SK-N-SH (cell line): ENCODE results near the gene SYT1. TPM values are rescaled to one million over a fixed set of nuclear protein-coding genes. Genes with fewer than 3 reads are reported as not detected.

Source experiments
- CTCF ChIA-PET: fragments of 300-600, 350-600 bp; formaldehyde crosslinking; extraction: SDS; loops from one replicate; lab custom pipeline; 2021; lab: Yijun Ruan, JAX
- POLR2A ChIA-PET: fragments of 350-600 bp; sonication (Branson Sonifier 250); formaldehyde crosslinking; extraction: SDS; loops from one replicate; lab custom pipeline; 2020; ENCODE audit warnings: antibody characterized with exemption, inconsistent platforms; lab: Yijun Ruan, JAX
- DNase-seq: peaks from one replicate; pipeline ENCODE4 v3.0.0; 2012
- H2AFZ ChIP-seq: fragments of 200-600 bp; sonication (generic); 2 replicates; pipeline ENCODE4 v1.8.1; 2016; ENCODE audit warnings: antibody characterized with exemption, mild to moderate bottlenecking, low read depth
- H3F3A ChIP-seq: fragments of 200-600 bp; sonication (generic); replicated peaks from 2 replicates; pipeline ENCODE3; 2016; ENCODE audit warnings: antibody characterized with exemption, mild to moderate bottlenecking; ENCODE audit not compliant: insufficient read depth
- H3K27ac ChIP-seq, 2 experiments: fragments of 200-500 bp in 1 of 2; fragments of 200-600 bp in 1 of 2; sonication (Bioruptor generic) in 1 of 2; sonication (generic), shearing (Covaris generic) in 1 of 2; 2 replicates each; pipeline versions ENCODE4 v1.5.1 to v1.6.1; 2014 to 2016; ENCODE audit warnings: low read depth in 2 of 2, inconsistent platforms in 1 of 2, low read length in 1 of 2, mild to moderate bottlenecking in 1 of 2, mixed read lengths in 1 of 2
- H3K27me3 ChIP-seq: fragments of 200-600 bp; sonication (generic), shearing (Covaris generic); 2 replicates; pipeline ENCODE4 v1.6.1; 2016; ENCODE audit warnings: mixed run types; ENCODE audit not compliant: insufficient read depth
- H3K36me3 ChIP-seq, 2 experiments: fragments of 200-500 bp in 1 of 2; fragments of 200-600 bp in 1 of 2; sonication (Bioruptor generic) in 1 of 2; sonication (generic) in 1 of 2; replicated peaks in 1 of 2; 2 replicates each; pipeline versions ENCODE3 to v1.5.1; 2014 to 2016; ENCODE audit warnings: low read length in 1 of 2, mild to moderate bottlenecking in 1 of 2; ENCODE audit not compliant: insufficient read depth in 2 of 2, control insufficient read depth in 1 of 2
- H3K4me1 ChIP-seq, 2 experiments: fragments of 200-500 bp in 1 of 2; fragments of 200-600 bp in 1 of 2; sonication (Bioruptor generic) in 1 of 2; sonication (generic), shearing (Covaris generic) in 1 of 2; 2 replicates each; pipeline versions ENCODE4 v1.5.1 to v1.6.1; 2014 to 2016; ENCODE audit warnings: low read depth in 1 of 2, low read length in 1 of 2, mixed run types in 1 of 2; ENCODE audit not compliant: insufficient read depth in 2 of 2, control insufficient read depth in 1 of 2
- H3K4me2 ChIP-seq: fragments of 200-600 bp; sonication (generic), shearing (Covaris generic); 2 replicates; pipeline ENCODE4 v1.6.1; 2017; ENCODE audit warnings: mixed run types
- H3K4me3 ChIP-seq, 2 experiments: fragments of 200-500 bp in 1 of 2; fragments of 200-600 bp in 1 of 2; sonication (Bioruptor generic) in 1 of 2; sonication (generic), shearing (Covaris generic) in 1 of 2; 2 replicates each; pipeline versions ENCODE4 v1.5.1 to v1.8.1; 2014 to 2016; ENCODE audit warnings: low read depth in 2 of 2, inconsistent platforms in 1 of 2, low read length in 1 of 2, mild to moderate bottlenecking in 1 of 2, mixed read lengths in 1 of 2, moderate library complexity in 1 of 2
- H3K79me2 ChIP-seq: fragments of 200-600 bp; sonication (generic); 2 replicates; pipeline ENCODE4 v1.8.1; 2017; ENCODE audit warnings: mild to moderate bottlenecking; ENCODE audit not compliant: insufficient read depth
- H3K9ac ChIP-seq: fragments of 200-600 bp; sonication (generic); 2 replicates; pipeline ENCODE4 v1.6.1; 2017; ENCODE audit warnings: mixed run types
- H3K9me2 ChIP-seq: fragments of 200-600 bp; sonication (generic); 2 replicates; pipeline ENCODE4 v1.6.1; 2017; ENCODE audit warnings: mixed run types
- H3K9me3 ChIP-seq: fragments of 200-600 bp; sonication (generic); 2 replicates; pipeline ENCODE4 v1.6.1; 2017; ENCODE audit warnings: mixed run types, mild to moderate bottlenecking, moderate library complexity
- H4K20me1 ChIP-seq: fragments of 200-600 bp; sonication (generic); 2 replicates; pipeline ENCODE4 v1.6.1; 2017; ENCODE audit warnings: mild to moderate bottlenecking, mixed run types; ENCODE audit not compliant: insufficient read depth
- CHD2 ChIP-seq: fragments of 150-350 bp; IDR thresholded peaks from 2 replicates; pipeline ENCODE4 v1.6.1; 2018; ENCODE audit warnings: low read length; ENCODE audit not compliant: partially characterized antibody
- ELF1 ChIP-seq: IDR thresholded peaks from 2 replicates; pipeline ENCODE4 v1.4.0; 2012
- EP300 ChIP-seq, 2 experiments: IDR thresholded peaks; 2 replicates each; pipeline versions ENCODE4 v1.4.0 to v1.6.1; 2012; ENCODE audit warnings: borderline replicate concordance in 1 of 2, low read depth in 1 of 2, low read length in 1 of 2
- EZH2phosphoT487 ChIP-seq: fragments of 200-600 bp; sonication (generic); IDR thresholded peaks from 2 replicates; pipeline ENCODE4 v1.6.1; 2017; ENCODE audit warnings: low read depth, mixed run types, mild to moderate bottlenecking, antibody characterized with exemption, moderate library complexity, borderline replicate concordance
- FOSL2 ChIP-seq: IDR thresholded peaks from 2 replicates; pipeline ENCODE4 v1.4.0; 2012; ENCODE audit warnings: low read depth, mild to moderate bottlenecking, moderate library complexity, borderline replicate concordance
- JUND ChIP-seq: IDR thresholded peaks from 2 replicates; pipeline ENCODE4 v1.4.0; 2012
- NFIC ChIP-seq: IDR thresholded peaks from 2 replicates; pipeline ENCODE4 v1.4.0; 2012; ENCODE audit warnings: borderline replicate concordance
- NRF1 ChIP-seq: IDR thresholded peaks from 2 replicates; pipeline ENCODE4 v1.6.1; 2012; ENCODE audit warnings: low read depth, mild to moderate bottlenecking, low read length
- POLR2AphosphoS5 ChIP-seq: IDR thresholded peaks from 2 replicates; pipeline ENCODE4 v1.6.1; 2012; ENCODE audit warnings: low read depth, low read length
- RCOR1 ChIP-seq: fragments of 150-350 bp; IDR thresholded peaks from 2 replicates; pipeline ENCODE4 v1.6.1; 2017; ENCODE audit warnings: antibody characterized with exemption, low read length
- RXRA ChIP-seq: IDR thresholded peaks from 2 replicates; pipeline ENCODE4 v1.4.0; 2012; ENCODE audit warnings: low read depth, mild to moderate bottlenecking, borderline replicate concordance
- SMC3 ChIP-seq: IDR thresholded peaks from 2 replicates; pipeline ENCODE4 v1.6.1; 2012; ENCODE audit warnings: low read depth, low read length, improper control_type of control experiment
- WGBS: methylation state at CpG from one replicate; pipeline ENCODE4 v1.1.6; 2017; ENCODE audit warnings: low lambda C conversion rate; 5-methylcytosine and 5-hydroxymethylcytosine counted together
- polyA plus RNA-seq, 3 experiments: library from polyadenylated mRNA; depleted of rRNA; stranded (reverse); fragments of >200 nt; gene quantifications; 2 replicates each; pipeline ENCODE4 v1.2.3, GENCODE V29; 2012
- TF ChIP-seq, protein P1 (sequence below): IDR thresholded peaks from 2 replicates; pipeline ENCODE4 v1.6.1; 2012; ENCODE audit warnings: mild to moderate bottlenecking, low read depth, low read length, moderate library complexity
- TF ChIP-seq, protein P2 (sequence below): IDR thresholded peaks from 2 replicates; pipeline ENCODE4; 2012
- TF ChIP-seq, protein P3 (sequence below): fragments of 150-350 bp; IDR thresholded peaks from 2 replicates; pipeline ENCODE4 v1.6.1; 2016; ENCODE audit warnings: mild to moderate bottlenecking, low read depth, low read length
- TF ChIP-seq, protein P4 (sequence below): fragments of 200-600 bp; sonication (generic); IDR thresholded peaks from 2 replicates; pipeline ENCODE4 v1.6.1; 2017; ENCODE audit warnings: antibody characterized with exemption, mild to moderate bottlenecking, moderate library complexity

The SYT1 gene
- polyA plus RNA-seq, 1 of the 3 experiments (the other 2 are of a cell fraction), result 12.7 TPM

DNA sequence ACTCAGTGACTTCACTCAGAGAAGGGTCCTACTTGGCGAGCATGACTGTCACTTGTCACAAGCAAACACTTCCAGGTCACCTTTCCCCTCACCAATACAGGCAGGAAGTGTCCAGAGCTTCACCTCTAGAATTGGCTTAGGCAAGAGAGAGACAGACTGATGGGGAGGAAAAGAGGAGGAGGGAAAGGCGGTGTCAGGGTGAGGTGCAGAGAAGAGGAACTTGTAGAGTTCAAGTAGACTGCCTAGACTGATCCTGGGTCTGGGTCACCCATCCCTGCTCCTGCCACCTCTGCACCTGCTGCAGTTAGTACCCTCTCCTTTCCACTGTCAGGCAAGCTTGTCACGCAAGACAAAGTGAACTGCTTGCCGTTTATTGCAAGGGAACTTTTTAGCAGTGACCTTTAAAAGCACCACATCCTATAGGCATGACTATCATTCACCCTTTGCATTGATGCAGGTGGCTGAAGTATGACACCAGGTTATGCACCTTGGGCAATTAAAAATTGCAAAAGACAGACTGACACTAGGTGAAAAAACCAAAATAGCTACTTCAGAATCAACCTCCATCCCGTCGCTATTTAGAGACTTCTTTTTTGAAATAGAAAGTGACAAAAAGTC lies 292.4 kb downstream of the SYT1 start (continued):
- TF ChIP-seq, protein P1, sequence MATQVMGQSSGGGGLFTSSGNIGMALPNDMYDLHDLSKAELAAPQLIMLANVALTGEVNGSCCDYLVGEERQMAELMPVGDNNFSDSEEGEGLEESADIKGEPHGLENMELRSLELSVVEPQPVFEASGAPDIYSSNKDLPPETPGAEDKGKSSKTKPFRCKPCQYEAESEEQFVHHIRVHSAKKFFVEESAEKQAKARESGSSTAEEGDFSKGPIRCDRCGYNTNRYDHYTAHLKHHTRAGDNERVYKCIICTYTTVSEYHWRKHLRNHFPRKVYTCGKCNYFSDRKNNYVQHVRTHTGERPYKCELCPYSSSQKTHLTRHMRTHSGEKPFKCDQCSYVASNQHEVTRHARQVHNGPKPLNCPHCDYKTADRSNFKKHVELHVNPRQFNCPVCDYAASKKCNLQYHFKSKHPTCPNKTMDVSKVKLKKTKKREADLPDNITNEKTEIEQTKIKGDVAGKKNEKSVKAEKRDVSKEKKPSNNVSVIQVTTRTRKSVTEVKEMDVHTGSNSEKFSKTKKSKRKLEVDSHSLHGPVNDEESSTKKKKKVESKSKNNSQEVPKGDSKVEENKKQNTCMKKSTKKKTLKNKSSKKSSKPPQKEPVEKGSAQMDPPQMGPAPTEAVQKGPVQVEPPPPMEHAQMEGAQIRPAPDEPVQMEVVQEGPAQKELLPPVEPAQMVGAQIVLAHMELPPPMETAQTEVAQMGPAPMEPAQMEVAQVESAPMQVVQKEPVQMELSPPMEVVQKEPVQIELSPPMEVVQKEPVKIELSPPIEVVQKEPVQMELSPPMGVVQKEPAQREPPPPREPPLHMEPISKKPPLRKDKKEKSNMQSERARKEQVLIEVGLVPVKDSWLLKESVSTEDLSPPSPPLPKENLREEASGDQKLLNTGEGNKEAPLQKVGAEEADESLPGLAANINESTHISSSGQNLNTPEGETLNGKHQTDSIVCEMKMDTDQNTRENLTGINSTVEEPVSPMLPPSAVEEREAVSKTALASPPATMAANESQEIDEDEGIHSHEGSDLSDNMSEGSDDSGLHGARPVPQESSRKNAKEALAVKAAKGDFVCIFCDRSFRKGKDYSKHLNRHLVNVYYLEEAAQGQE, result no peak
- TF ChIP-seq EP300 (IDR thresholded peaks at IDR 0.05; ENCODE audit: borderline replicate concordance in 1 of 2, low read depth in 1 of 2, low read length in 1 of 2), result no peak
- TF ChIP-seq, all 33 proteins: peak for 0

DNA sequence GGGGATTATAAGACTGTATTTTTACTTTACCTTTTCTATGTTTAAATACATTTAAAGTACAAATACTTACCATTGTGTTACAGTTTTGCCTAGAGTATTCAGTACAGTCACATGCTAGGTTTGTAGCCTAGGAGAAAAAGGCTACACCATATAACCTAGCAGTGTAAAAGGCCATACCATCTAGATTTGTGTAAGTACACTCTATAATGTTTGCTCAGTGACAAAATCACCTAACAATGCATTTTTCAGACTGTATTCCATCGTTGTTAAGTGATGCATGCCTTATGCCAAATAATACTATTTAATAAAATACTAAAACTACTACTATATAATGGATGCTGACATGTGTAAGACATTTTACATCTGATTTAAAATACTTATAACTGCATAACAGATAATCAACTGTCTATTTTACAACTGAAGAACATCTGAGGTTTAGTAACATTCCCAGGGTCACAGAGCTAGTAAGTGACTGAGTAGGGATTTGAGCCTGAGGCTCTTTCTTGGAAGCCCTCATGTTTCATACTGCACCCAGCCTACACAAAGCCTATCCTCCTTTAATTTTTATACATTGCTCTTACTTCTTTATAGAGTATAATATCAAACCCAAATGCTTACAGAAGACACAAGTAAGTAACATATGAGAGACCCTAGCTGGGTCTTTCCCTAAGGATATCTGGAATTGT lies 296.8 kb downstream of the SYT1 start:
- ChIA-PET CTCF (interaction anchor here (0.7 to 1.2 kb wide), 2 partner anchors 9 to 13 kb away, joined by 4 read pairs; no protein-coding TSS in a partner anchor), POLR2A (no interaction called here)
- Histone ChIP-seq H2AFZ (no peak overlapping the region), H4K20me1 (peaks cover 6% of the 10 kb centered on the region; the same call in 1 of the 2 replicates), H3K4me1 (no peaks in the 10 kb centered on the region; a peak in 1 of 4 replicates), H3K9me2 (no peaks in the 10 kb centered on the region), H3K27ac (no peak overlapping the region), H3K9ac (no peak overlapping the region), H3K9me3 (no peaks in the 10 kb centered on the region), H3K36me3 (no peaks in the 10 kb centered on the region), H3K4me3 (no peak overlapping the region), H3K4me2 (no peak overlapping the region), H3K79me2 (no peaks in the 10 kb centered on the region), H3F3A (no peaks in the 10 kb centered on the region), H3K27me3 (no peaks in the 10 kb centered on the region)
- TF ChIP-seq ELF1, result no peak
- TF ChIP-seq EP300 (IDR thresholded peaks at IDR 0.05; ENCODE audit: borderline replicate concordance in 1 of 2, low read depth in 1 of 2, low read length in 1 of 2), result no peak
- TF ChIP-seq JUND, result no peak
- TF ChIP-seq SMC3, result no peak
- no peak for DNase-seq
- 64% methylated on average over 1 of the region's 1 CpG for WGBS

DNA sequence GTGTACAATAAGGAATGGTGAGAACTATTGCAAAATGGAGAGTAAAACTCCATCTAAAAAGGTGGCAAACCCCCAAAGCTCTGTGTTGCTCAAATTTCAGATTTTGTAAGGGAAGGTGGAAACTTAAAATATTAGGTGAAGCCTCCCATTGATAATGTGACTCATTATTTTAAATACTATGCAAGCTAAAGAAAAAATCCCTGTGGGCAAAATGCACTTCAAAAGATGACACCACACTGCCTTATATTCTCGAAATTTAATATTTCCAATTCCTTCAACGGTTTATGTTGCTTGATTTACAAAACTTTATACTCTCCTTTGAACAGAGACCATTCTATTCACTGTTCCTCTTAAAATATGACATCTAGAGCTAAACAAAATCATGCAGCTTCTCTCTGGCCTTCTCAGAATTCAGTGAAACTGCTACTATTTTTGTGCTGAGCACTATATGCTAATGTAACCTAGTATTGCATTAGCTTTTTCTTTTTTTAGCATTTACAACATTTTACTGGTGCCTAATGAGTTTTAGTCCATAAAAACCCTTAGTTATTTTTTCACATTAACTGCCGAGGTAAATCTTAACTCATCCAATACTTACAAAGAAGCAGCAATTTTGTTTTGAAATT lies 297.7 kb downstream of the SYT1 start:
- Histone ChIP-seq H3K9me3 (no peaks in the 10 kb centered on the region), H3K9me2 (no peaks in the 10 kb centered on the region), H4K20me1 (peaks cover 6% of the 10 kb centered on the region; the same call in 1 of the 2 replicates), H3K9ac (no peak overlapping the region), H2AFZ (no peak overlapping the region), H3K4me1 (no peaks in the 10 kb centered on the region), H3K79me2 (no peaks in the 10 kb centered on the region), H3K27ac (no peak overlapping the region), H3K4me2 (no peak overlapping the region), H3K36me3 (no peaks in the 10 kb centered on the region), H3K4me3 (no peak overlapping the region), H3K27me3 (no peaks in the 10 kb centered on the region), H3F3A (no peaks in the 10 kb centered on the region)
- POLR2A ChIA-PET, result no interaction called here
- CTCF ChIA-PET, result interaction anchor here (0.7 to 1.2 kb wide), 2 partner anchors 10 to 12 kb away, joined by 4 read pairs; no protein-coding TSS in a partner anchor
- 80% methylated on average over 3 of the region's 3 CpGs for WGBS
- no peak for DNase-seq
- TF ChIP-seq, protein P2, sequence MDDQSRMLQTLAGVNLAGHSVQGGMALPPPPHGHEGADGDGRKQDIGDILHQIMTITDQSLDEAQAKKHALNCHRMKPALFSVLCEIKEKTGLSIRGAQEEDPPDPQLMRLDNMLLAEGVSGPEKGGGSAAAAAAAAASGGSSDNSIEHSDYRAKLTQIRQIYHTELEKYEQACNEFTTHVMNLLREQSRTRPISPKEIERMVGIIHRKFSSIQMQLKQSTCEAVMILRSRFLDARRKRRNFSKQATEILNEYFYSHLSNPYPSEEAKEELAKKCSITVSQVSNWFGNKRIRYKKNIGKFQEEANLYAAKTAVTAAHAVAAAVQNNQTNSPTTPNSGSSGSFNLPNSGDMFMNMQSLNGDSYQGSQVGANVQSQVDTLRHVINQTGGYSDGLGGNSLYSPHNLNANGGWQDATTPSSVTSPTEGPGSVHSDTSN, result no peak
- TF ChIP-seq, protein P3, sequence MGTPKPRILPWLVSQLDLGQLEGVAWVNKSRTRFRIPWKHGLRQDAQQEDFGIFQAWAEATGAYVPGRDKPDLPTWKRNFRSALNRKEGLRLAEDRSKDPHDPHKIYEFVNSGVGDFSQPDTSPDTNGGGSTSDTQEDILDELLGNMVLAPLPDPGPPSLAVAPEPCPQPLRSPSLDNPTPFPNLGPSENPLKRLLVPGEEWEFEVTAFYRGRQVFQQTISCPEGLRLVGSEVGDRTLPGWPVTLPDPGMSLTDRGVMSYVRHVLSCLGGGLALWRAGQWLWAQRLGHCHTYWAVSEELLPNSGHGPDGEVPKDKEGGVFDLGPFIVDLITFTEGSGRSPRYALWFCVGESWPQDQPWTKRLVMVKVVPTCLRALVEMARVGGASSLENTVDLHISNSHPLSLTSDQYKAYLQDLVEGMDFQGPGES, result no peak
- TF ChIP-seq NRF1, result no peak
- TF ChIP-seq POLR2AphosphoS5, result no peak
- TF ChIP-seq, protein P4, sequence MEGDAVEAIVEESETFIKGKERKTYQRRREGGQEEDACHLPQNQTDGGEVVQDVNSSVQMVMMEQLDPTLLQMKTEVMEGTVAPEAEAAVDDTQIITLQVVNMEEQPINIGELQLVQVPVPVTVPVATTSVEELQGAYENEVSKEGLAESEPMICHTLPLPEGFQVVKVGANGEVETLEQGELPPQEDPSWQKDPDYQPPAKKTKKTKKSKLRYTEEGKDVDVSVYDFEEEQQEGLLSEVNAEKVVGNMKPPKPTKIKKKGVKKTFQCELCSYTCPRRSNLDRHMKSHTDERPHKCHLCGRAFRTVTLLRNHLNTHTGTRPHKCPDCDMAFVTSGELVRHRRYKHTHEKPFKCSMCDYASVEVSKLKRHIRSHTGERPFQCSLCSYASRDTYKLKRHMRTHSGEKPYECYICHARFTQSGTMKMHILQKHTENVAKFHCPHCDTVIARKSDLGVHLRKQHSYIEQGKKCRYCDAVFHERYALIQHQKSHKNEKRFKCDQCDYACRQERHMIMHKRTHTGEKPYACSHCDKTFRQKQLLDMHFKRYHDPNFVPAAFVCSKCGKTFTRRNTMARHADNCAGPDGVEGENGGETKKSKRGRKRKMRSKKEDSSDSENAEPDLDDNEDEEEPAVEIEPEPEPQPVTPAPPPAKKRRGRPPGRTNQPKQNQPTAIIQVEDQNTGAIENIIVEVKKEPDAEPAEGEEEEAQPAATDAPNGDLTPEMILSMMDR, result no peak
- TF ChIP-seq EZH2phosphoT487, result no peak
- no peak for TF ChIP-seq FOSL2
- no peak for TF ChIP-seq RXRA
- no peak for TF ChIP-seq NFIC
- no peak for TF ChIP-seq RCOR1
- TF ChIP-seq CHD2, result no peak
